Stomach (tissue), 9 donors: ENCODE data around the gene FNDC3B. TPM values are rescaled to one million over a fixed set of nuclear protein-coding genes. Genes with fewer than 3 reads are reported as not detected.

Source experiments
- DNase-seq, 2 donors: peaks; one replicate each; pipeline versions ENCODE4 v3.0.0 to v3.0.0-alpha.2; 2013 to 2019
- H3K27ac ChIP-seq, 5 donors: fragments of 200-600 bp in 4 of 5; sonication (generic) in 4 of 5; one replicate each; pipeline ENCODE4 v1.5.1; 2013 to 2019; ENCODE audit warnings: mild to moderate bottlenecking in 1 of 5, moderate library complexity in 1 of 5
- H3K27me3 ChIP-seq, 3 donors: fragments of 200-600 bp; sonication (generic); one replicate each; pipeline ENCODE4 v1.5.1; 2017 to 2019; ENCODE audit warnings: mixed run types in 1 of 3
- H3K36me3 ChIP-seq, 4 donors: fragments of 200-600 bp; sonication (generic); 1 replicate in 3 of 4; 2 replicates in 1 of 4; pipeline ENCODE4 v1.5.1; 2016 to 2019
- H3K4me1 ChIP-seq, 4 donors: fragments of 200-600 bp; sonication (generic); one replicate each; pipeline ENCODE4 v1.5.1; 2016 to 2019
- H3K4me3 ChIP-seq, 4 donors: fragments of 200-600 bp; sonication (generic) in 3 of 4; one replicate each; pipeline ENCODE4 v1.5.1; 2016 to 2019; ENCODE audit warnings: mild to moderate bottlenecking in 1 of 4
- H3K9me3 ChIP-seq, 4 donors: fragments of 200-600 bp; sonication (generic); one replicate each; pipeline ENCODE4 v1.5.1; 2016 to 2019
- EP300 ChIP-seq: sonication (generic); formaldehyde crosslinking; IDR thresholded peaks from one replicate; pipeline ENCODE4 v1.6.1; 2017; ENCODE audit warnings: antibody characterized with exemption
- POLR2A ChIP-seq, 4 donors: fragments of 450-650 bp; IDR thresholded peaks; one replicate each; pipeline ENCODE4 v1.6.1; 2016; ENCODE audit warnings: antibody characterized with exemption in 4 of 4, control low read depth in 2 of 4, mild to moderate bottlenecking in 1 of 4, moderate library complexity in 1 of 4
- POLR2AphosphoS5 ChIP-seq, 3 donors: sonication (generic); formaldehyde crosslinking; IDR thresholded peaks; one replicate each; pipeline ENCODE4 v1.6.1; 2016; ENCODE audit warnings: antibody characterized with exemption in 3 of 3
- WGBS, 5 donors: extraction: QIAGEN DNeasy Blood & Tissue Kit in 3 of 5; methylation state at CpG; one replicate each; pipeline versions ENCODE4 v1.1.5 to v1.1.7; 2013 to 2018; 5-methylcytosine and 5-hydroxymethylcytosine counted together
- intact Hi-C: fragments of 100-400 bp; cut with DNase I; formaldehyde crosslinking; loops from one replicate; pipeline ENCODE4 v1.15.1; 2023; ENCODE audit warnings: low total_unique reads
- polyA plus RNA-seq, 3 donors: library from polyadenylated mRNA; stranded (reverse); fragments of 200-250 nt; gene quantifications; one replicate each; pipeline ENCODE4 v1.2.3, GENCODE V29; 2013
- total RNA-seq, 5 donors: library from RNA; depleted of rRNA; stranded (reverse); fragments of >200 nt; gene quantifications; one replicate each; pipeline versions ENCODE4 v1.1.0 to v1.2.3, GENCODE V29; 2014 to 2016
- TF ChIP-seq, protein P1 (sequence below), 7 experiments: fragments of 450-650 bp in 4 of 7; fragments of 200-600 bp in 3 of 7; sonication (generic) in 3 of 7; IDR thresholded peaks; one replicate each; pipeline ENCODE4 v1.5.1; 2016 to 2019; ENCODE audit warnings: antibody characterized with exemption in 7 of 7, control low read depth in 2 of 7, mild to moderate bottlenecking in 1 of 7
- donor health status: healthy with polysubstance abuse.
- donor health status: Bipolar disorder and iron deficiency.
- donor health status: healthy.

FNDC3B gene
- total and polyA plus RNA-seq, 8 donors = 6.0 to 229 (median 53.7) TPM

DNA sequence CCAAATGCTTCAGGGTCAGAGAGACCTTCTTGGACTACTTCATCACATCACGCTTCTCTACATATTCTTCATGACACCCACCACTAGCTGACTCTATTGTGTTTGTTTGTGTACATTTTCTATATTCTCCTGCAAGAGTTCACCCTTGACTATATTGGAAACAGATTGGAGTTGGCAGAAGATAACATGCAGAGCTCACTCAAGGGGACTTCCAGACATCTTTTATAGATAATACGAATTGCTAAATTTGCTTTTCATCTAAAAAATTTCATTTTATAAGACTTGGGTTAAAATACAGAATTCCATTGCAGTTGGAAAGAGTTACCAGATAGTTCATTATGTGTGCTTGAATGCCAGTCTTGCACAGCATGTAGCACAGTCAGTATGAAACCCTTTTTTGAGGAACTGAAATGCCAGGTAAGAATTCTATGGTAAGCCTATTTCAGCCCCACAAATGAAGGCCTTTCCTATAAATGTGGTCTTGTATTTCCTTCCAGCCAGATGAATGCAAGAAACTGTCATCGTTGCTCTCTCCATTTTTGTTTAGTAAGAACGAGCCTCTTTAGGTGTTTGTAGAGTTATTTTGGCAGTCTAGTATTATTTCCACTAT lies 231.3 kb downstream of the FNDC3B start:
- TF ChIP-seq POLR2A (IDR thresholded peaks at IDR 0.05) (no peak), EP300 (no peak), POLR2AphosphoS5 (IDR thresholded peaks at IDR 0.05) (no peak)
- TF ChIP-seq, protein P1, sequence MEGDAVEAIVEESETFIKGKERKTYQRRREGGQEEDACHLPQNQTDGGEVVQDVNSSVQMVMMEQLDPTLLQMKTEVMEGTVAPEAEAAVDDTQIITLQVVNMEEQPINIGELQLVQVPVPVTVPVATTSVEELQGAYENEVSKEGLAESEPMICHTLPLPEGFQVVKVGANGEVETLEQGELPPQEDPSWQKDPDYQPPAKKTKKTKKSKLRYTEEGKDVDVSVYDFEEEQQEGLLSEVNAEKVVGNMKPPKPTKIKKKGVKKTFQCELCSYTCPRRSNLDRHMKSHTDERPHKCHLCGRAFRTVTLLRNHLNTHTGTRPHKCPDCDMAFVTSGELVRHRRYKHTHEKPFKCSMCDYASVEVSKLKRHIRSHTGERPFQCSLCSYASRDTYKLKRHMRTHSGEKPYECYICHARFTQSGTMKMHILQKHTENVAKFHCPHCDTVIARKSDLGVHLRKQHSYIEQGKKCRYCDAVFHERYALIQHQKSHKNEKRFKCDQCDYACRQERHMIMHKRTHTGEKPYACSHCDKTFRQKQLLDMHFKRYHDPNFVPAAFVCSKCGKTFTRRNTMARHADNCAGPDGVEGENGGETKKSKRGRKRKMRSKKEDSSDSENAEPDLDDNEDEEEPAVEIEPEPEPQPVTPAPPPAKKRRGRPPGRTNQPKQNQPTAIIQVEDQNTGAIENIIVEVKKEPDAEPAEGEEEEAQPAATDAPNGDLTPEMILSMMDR (IDR thresholded peaks at IDR 0.05) = no peak
- intact Hi-C loops = no loop called here
- Histone ChIP-seq H3K27ac (no peak overlapping the region), H3K4me3 (no peak overlapping the region), H3K9me3 (no peaks in the 10 kb centered on the region), H3K36me3 (peaks cover 0 to 44% (median 19%) of the 10 kb centered on the region in 4 donors), H3K27me3 (no peaks in the 10 kb centered on the region), H3K4me1 (peaks cover 0 to 12% (median 7%) of the 10 kb centered on the region in 4 donors)
- 90 to 93% (median 92%) methylated on average over 4 of the region's 4 CpGs for WGBS, 5 donors
- no peak for DNase-seq

DNA sequence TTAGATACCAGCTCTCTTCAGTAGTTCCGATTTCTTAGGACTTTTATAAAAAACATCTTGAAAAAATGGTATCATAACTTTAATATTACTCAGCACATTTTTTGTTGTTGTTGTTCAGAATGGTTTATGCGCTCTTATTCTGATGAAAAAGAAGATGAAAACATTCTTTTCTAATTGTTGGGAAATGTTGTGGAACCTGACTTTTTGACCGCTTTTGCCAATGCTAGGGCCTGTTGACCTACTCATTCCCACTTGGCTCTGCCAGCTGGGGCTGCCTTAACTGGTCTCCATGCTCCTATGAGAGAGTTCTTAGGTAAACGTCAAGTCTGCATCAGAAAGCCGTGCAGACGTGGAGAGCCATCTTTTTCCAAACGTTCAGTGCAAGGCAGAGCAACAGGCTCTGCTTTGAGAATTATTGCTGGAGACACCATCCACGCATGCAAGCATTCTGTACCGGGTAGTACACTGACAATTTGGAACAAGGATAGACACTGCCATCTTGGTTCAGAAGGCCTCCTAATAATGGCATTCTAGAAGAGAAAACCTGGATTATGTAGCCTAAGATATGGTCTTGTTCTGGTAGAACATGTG lies 232.1 kb downstream of the FNDC3B start:
- Histone ChIP-seq H3K9me3 (no peaks in the 10 kb centered on the region), H3K27me3 (no peaks in the 10 kb centered on the region), H3K36me3 (peaks cover 0 to 36% (median 14%) of the 10 kb centered on the region in 4 donors), H3K4me3 (no peak overlapping the region), H3K27ac (no peak overlapping the region), H3K4me1 (peaks cover 0 to 19% (median 9%) of the 10 kb centered on the region in 4 donors)
- intact Hi-C loops = no loop called here
- 92 to 97% (median 94%) methylated on average over 9 of the region's 9 CpGs for WGBS, 5 donors
- TF ChIP-seq, protein P1 (IDR thresholded peaks at IDR 0.05) = no peak
- TF ChIP-seq POLR2A (IDR thresholded peaks at IDR 0.05) = no peak
- DNase-seq = no peak

DNA sequence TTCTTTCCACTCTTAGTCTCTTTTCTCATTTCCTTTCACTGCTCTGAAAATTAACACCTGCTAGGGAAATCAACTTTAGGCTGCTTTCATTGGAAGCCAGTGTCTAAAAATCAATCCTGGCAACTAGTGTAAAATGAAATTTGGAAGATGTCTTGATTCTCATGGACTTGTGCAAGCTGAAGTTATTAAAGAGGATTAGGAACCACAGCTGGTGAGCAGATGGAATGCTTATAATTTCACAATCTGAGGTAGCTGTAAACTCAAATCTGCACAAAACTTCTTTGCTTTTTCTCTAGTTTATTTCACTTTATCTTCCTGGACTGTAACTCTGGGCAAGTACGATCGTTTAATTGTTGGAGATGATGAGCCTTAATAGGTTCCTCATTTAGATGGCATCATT lies 233.3 kb downstream of the FNDC3B start:
- DNase-seq = peak in 1 of 2 donors; percentile 52
- peak overlapping the region in 2 of 5 donors; percentile 10 to 12 for H3K27ac ChIP-seq
- no peak for TF ChIP-seq POLR2A (IDR thresholded peaks at IDR 0.05)
- peak in 1 of 3 donors; percentile 50 for TF ChIP-seq POLR2AphosphoS5 (IDR thresholded peaks at IDR 0.05)
- TF ChIP-seq EP300 = no peak
- peaks cover 0 to 23% (median 4%) of the 10 kb centered on the region in 4 donors for H3K36me3 ChIP-seq
- no peak overlapping the region for H3K4me3 ChIP-seq
- peaks cover 0 to 29% (median 11%) of the 10 kb centered on the region in 4 donors for H3K4me1 ChIP-seq
- WGBS, 5 donors = 72 to 89% (median 84%) methylated on average over 2 of the region's 2 CpGs
- intact Hi-C loops = no loop called here
- no peaks in the 10 kb centered on the region for H3K27me3 ChIP-seq
- no peaks in the 10 kb centered on the region for H3K9me3 ChIP-seq

DNA sequence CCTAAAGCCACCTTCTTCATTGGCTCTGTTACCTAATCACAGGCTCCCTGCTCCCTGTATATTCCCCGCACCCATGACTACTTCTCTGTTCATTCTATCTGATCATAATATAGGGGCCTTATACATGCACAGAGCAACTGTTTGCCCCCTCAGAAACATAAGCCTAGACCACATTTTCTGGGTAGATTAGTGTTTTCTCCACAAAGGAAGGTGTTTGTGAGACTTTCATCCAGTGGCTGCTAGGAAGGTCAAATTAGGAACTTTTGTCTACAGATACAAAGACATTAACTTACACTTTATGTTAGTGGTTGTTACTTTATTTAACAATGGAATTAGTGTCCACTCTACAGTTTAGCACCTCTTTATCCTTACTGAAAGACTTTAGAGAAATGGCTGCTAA lies 234.0 kb downstream of the FNDC3B start:
- DNase-seq = no peak
- H3K9me3 ChIP-seq = no peaks in the 10 kb centered on the region
- peak overlapping the region in 1 of 5 donors; percentile 12 for H3K27ac ChIP-seq
- intact Hi-C loops = no loop called here
- no peaks in the 10 kb centered on the region for H3K27me3 ChIP-seq
- H3K36me3 ChIP-seq = peaks cover 0 to 20% (median 4%) of the 10 kb centered on the region in 4 donors
- WGBS, 5 donors = 95 to 100% (median 98%) methylated on average over 1 of the region's 1 CpG
- TF ChIP-seq, protein P1 (IDR thresholded peaks at IDR 0.05) = no peak
- TF ChIP-seq EP300 = no peak
- TF ChIP-seq POLR2AphosphoS5 (IDR thresholded peaks at IDR 0.05) = no peak
- no peak for TF ChIP-seq POLR2A (IDR thresholded peaks at IDR 0.05)
- H3K4me1 ChIP-seq = peaks cover 0 to 36% (median 14%) of the 10 kb centered on the region in 4 donors
- no peak overlapping the region for H3K4me3 ChIP-seq

DNA sequence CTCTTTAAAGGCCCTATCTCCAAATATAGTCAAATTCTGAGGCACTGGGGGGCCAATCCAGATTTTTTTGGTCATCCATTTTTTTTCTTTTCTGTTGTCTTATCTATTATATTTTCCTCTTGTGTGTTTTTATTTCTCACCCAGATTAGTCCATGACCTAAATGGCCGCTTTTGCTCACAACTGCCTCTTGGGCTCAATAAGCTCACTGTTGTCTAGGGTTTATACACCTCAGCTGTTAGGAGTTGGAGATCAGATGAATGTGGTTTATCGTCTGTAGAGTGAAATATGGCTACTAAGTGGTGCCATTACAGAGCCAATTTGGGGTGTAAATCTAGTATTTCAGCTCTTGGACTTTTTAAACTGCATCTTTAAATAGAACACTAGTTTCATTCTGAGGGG lies 235.5 kb downstream of the FNDC3B start:
- Histone ChIP-seq H3K36me3 (peaks cover 0 to 10% (median 2%) of the 10 kb centered on the region in 4 donors), H3K4me1 (peaks cover 8 to 51% (median 26%) of the 10 kb centered on the region in 4 donors), H3K9me3 (no peaks in the 10 kb centered on the region), H3K27ac (no peak overlapping the region), H3K4me3 (no peak overlapping the region), H3K27me3 (no peaks in the 10 kb centered on the region)
- no peak for DNase-seq
- TF ChIP-seq POLR2A (IDR thresholded peaks at IDR 0.05) = no peak
- TF ChIP-seq, protein P1 (IDR thresholded peaks at IDR 0.05) = no peak
- no peak for TF ChIP-seq POLR2AphosphoS5 (IDR thresholded peaks at IDR 0.05)
- TF ChIP-seq EP300 = no peak
- intact Hi-C loops = no loop called here
- WGBS, 5 donors = 88 to 94% (median 91%) methylated on average over 2 of the region's 2 CpGs
